SK-N-MC (cell line): ENCODE measurements around the gene FZD4.
A peak's percentile ranks its signal among the peaks of the same experiment; 100 is the strongest.
"Not testable (repeated sequence)": the region's sequence is repeated elsewhere in the genome, so short reads cannot be mapped to it uniquely, and the experiment has no call there.

Experiments
- DNase-seq: peaks from one replicate; pipeline ENCODE4 v3.0.0-alpha.2; 2011; ENCODE audit warnings: low read depth, low spot score
- H3K27ac ChIP-seq: fragments of 200-600 bp; sonication (generic); 2 replicates; pipeline ENCODE4 v1.5.1; 2016; ENCODE audit warnings: mixed run types
- H3K36me3 ChIP-seq: fragments of 200-600 bp; sonication (generic); 2 replicates; pipeline ENCODE4 v1.6.1; 2017; ENCODE audit warnings: antibody characterized with exemption, low read length, mixed read lengths; ENCODE audit not compliant: insufficient read depth
- H3K4me3 ChIP-seq: fragments of 200-600 bp; sonication (generic); 2 replicates; pipeline ENCODE4 v1.5.1; 2016
- H3K9ac ChIP-seq: fragments of 200-600 bp; sonication (generic); 2 replicates; pipeline ENCODE4 v1.8.0; 2017; ENCODE audit warnings: mixed run types, mixed read lengths; ENCODE audit not compliant: insufficient read length
- H3K9me3 ChIP-seq: fragments of 200-600 bp; sonication (generic); 2 replicates; pipeline ENCODE4 v1.6.1; 2017; ENCODE audit warnings: low read depth, mild to moderate bottlenecking, antibody characterized with exemption, low read length, moderate library complexity, mixed read lengths
- EZH2 ChIP-seq: fragments of 200-600 bp; sonication (generic); IDR thresholded peaks from one replicate; pipeline ENCODE4 v1.6.1; 2017; ENCODE audit warnings: antibody characterized with exemption
- FOXP2 ChIP-seq: optimal IDR thresholded peaks from 2 replicates; pipeline ENCODE3; 2011; ENCODE audit warnings: mild to moderate bottlenecking, moderate library complexity; ENCODE audit not compliant: insufficient read depth; ENCODE audit errors: extremely low read length, control extremely low read depth
- POLR2AphosphoS5 ChIP-seq: IDR thresholded peaks from 2 replicates; pipeline ENCODE4 v1.6.1; 2012; ENCODE audit warnings: mild to moderate bottlenecking, low read depth, low read length, borderline replicate concordance

FZD4 gene

GRCh38 chr11:86923999-86924766 lies 31.0 kb downstream of the FZD4 start:
- no peak for DNase-seq
- Histone ChIP-seq H3K27ac (0 out of 2 replicates have a peak overlapping the region, but pooled peaks have one; percentile 26), H3K36me3 (no peaks in the 10 kb centered on the region), H3K9me3 (no peaks in the 10 kb centered on the region), H3K4me3 (no peak overlapping the region), H3K9ac (no peak overlapping the region)
- TF ChIP-seq FOXP2 (no peak), EZH2 (no peak), POLR2AphosphoS5 (no peak)

- DNase-seq: no peak
- TF ChIP-seq FOXP2 (no peak), EZH2 (no peak), POLR2AphosphoS5 (no peak)
These were observed 33.0 kb downstream of the FZD4 start for GRCh38 chr11:86922225-86922624.

GRCh38 chr11:86919557-86920210 lies 35.5 kb downstream of the FZD4 start:
- DNase-seq: peak; percentile 71
- Histone ChIP-seq H3K36me3 (no peaks in the 10 kb centered on the region), H3K4me3 (no peak overlapping the region), H3K27ac (peak overlapping the region; percentile 48; the same call in 1 of the 2 replicates), H3K9me3 (no peaks in the 10 kb centered on the region), H3K9ac (no peak overlapping the region)
- TF ChIP-seq FOXP2 (no peak), POLR2AphosphoS5 (no peak), EZH2 (no peak)

More at GRCh38 chr11:86922225-86922624, 33.0 kb downstream of the FZD4 start:
- H3K9me3 ChIP-seq: no peaks in the 10 kb centered on the region
- H3K4me3 ChIP-seq: no peak overlapping the region
- no peaks in the 10 kb centered on the region for H3K36me3 ChIP-seq
- no peak overlapping the region for H3K27ac ChIP-seq
- no peak overlapping the region for H3K9ac ChIP-seq

- H3K9ac ChIP-seq: peak overlapping the region; percentile 23
- H3K27ac ChIP-seq: peak overlapping the region; percentile 48
These were observed 36.2 kb downstream of the FZD4 start for GRCh38 chr11:86918973-86919372.

GRCh38 chr11:86918496-86918895 lies 36.7 kb downstream of the FZD4 start:
- Histone ChIP-seq H3K4me3 (no peak overlapping the region), H3K36me3 (no peaks in the 10 kb centered on the region), H3K9ac (peak overlapping the region; percentile 20), H3K27ac (peak overlapping the region; percentile 66; the same call in 1 of the 2 replicates), H3K9me3 (no peaks in the 10 kb centered on the region)
- TF ChIP-seq FOXP2 (no peak), POLR2AphosphoS5 (no peak), EZH2 (no peak)
- DNase-seq: no peak

More at GRCh38 chr11:86918973-86919372, 36.2 kb downstream of the FZD4 start:
- no peak for DNase-seq
- Histone ChIP-seq H3K9me3 (no peaks in the 10 kb centered on the region), H3K36me3 (no peaks in the 10 kb centered on the region), H3K4me3 (no peak overlapping the region)
- TF ChIP-seq POLR2AphosphoS5: no peak
- no peak for TF ChIP-seq EZH2
- no peak for TF ChIP-seq FOXP2

- peak overlapping the region; percentile 41 for H3K9ac ChIP-seq
- H3K27ac ChIP-seq: peak overlapping the region; percentile 66
- no peaks in the 10 kb centered on the region for H3K9me3 ChIP-seq
- H3K36me3 ChIP-seq: no peaks in the 10 kb centered on the region
- no peak for DNase-seq
- TF ChIP-seq POLR2AphosphoS5 (no peak), FOXP2 (no peak), EZH2 (no peak)
- peak overlapping the region; percentile 37; the same call in 1 of the 2 replicates for H3K4me3 ChIP-seq
These were observed 37.6 kb downstream of the FZD4 start for GRCh38 chr11:86917589-86917988.

- Histone ChIP-seq H3K36me3 (no peaks in the 10 kb centered on the region), H3K9me3 (no peaks in the 10 kb centered on the region), H3K9ac (peak overlapping the region; percentile 15), H3K27ac (peak overlapping the region; percentile 66), H3K4me3 (peak overlapping the region; percentile 22)
- TF ChIP-seq EZH2 (no peak), FOXP2 (no peak), POLR2AphosphoS5 (no peak)
- DNase-seq: peak; percentile 64
These were observed 38.9 kb downstream of the FZD4 start for GRCh38 chr11:86916330-86916729.

GRCh38 chr11:86915850-86916249 lies 39.3 kb downstream of the FZD4 start:
- peak overlapping the region; percentile 66 for H3K27ac ChIP-seq
- not testable (repeated sequence) for DNase-seq, H3K36me3 ChIP-seq, H3K9me3 ChIP-seq, H3K9ac ChIP-seq
- peak overlapping the region; percentile 22 for H3K4me3 ChIP-seq
